ENCODE measurements around the gene STPG2. TPM values are rescaled to one million over a fixed set of nuclear protein-coding genes. Genes with fewer than 3 reads are reported as not detected.
"Not testable (repeated sequence)": the region's sequence is repeated elsewhere in the genome, so short reads cannot be mapped to it uniquely, and the experiment has no call there.

STPG2 gene
- total RNA-seq, 4 donors from 2014 or later: 0.31 TPM; not detected in 3

DNA sequence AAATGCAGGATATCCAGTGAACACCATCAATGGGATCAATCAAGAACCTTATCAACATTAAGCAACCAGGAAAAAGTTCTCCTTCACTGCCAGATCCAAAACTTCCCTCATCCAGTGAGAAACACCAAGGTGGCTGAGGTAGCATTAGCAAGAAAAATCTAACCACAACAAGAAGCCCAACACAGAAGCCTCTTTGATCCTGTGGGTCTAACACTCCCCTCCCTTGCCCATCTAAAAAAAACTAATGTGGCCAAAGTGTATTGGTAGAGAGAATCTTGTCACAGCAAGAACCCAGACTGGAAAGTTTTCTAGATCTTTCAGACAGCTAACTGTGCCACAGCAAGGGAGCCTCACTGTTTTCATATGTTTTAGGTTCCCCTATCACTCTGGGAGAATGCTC is 558.0 kb downstream of the STPG2 start:
- Histone ChIP-seq H3K36me3 (no peaks in the 10 kb centered on the region), H3K27ac (no peak overlapping the region), H3K4me3 (no peak overlapping the region), H3K9me3 (no peaks in the 10 kb centered on the region), H3K27me3 (no peaks in the 10 kb centered on the region), H3K4me1 (no peaks in the 10 kb centered on the region)
- DNase-seq: no peak
- TF ChIP-seq, protein P1, sequence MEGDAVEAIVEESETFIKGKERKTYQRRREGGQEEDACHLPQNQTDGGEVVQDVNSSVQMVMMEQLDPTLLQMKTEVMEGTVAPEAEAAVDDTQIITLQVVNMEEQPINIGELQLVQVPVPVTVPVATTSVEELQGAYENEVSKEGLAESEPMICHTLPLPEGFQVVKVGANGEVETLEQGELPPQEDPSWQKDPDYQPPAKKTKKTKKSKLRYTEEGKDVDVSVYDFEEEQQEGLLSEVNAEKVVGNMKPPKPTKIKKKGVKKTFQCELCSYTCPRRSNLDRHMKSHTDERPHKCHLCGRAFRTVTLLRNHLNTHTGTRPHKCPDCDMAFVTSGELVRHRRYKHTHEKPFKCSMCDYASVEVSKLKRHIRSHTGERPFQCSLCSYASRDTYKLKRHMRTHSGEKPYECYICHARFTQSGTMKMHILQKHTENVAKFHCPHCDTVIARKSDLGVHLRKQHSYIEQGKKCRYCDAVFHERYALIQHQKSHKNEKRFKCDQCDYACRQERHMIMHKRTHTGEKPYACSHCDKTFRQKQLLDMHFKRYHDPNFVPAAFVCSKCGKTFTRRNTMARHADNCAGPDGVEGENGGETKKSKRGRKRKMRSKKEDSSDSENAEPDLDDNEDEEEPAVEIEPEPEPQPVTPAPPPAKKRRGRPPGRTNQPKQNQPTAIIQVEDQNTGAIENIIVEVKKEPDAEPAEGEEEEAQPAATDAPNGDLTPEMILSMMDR (IDR thresholded peaks at IDR 0.05): no peak
- no peak for TF ChIP-seq POLR2A (IDR thresholded peaks at IDR 0.05)
- intact Hi-C loops (cut with DNase I): no loop called here

GRCh38 chr4:97582890-97583289 is 560.4 kb downstream of the STPG2 start:
- intact Hi-C loops (cut with DNase I): no loop called here
- DNase-seq: no peak
- H3K4me3 ChIP-seq: no peak overlapping the region
- TF ChIP-seq, protein P1 (IDR thresholded peaks at IDR 0.05): no peak
- TF ChIP-seq POLR2A (IDR thresholded peaks at IDR 0.05): no peak
- H3K4me1 ChIP-seq: no peaks in the 10 kb centered on the region
- H3K27me3 ChIP-seq: no peaks in the 10 kb centered on the region
- no peaks in the 10 kb centered on the region for H3K36me3 ChIP-seq
- H3K9me3 ChIP-seq: no peaks in the 10 kb centered on the region
- 52 to 55% methylated on average over 1 of the region's 1 CpG for WGBS, 2 donors
- no peak overlapping the region for H3K27ac ChIP-seq

GRCh38 chr4:97577004-97577403 is 566.3 kb downstream of the STPG2 start:
- WGBS, 2 donors: 31 to 35% methylated on average over 2 of the region's 2 CpGs
- no peak overlapping the region for H3K4me3 ChIP-seq
- no peaks in the 10 kb centered on the region for H3K27me3 ChIP-seq
- H3K9me3 ChIP-seq: no peaks in the 10 kb centered on the region
- TF ChIP-seq, protein P1 (IDR thresholded peaks at IDR 0.05): no peak
- TF ChIP-seq POLR2A (IDR thresholded peaks at IDR 0.05): no peak
- H3K4me1 ChIP-seq: no peaks in the 10 kb centered on the region
- H3K27ac ChIP-seq: no peak overlapping the region
- no peaks in the 10 kb centered on the region for H3K36me3 ChIP-seq
- intact Hi-C loops (cut with DNase I): no loop called here
- no peak for DNase-seq

GRCh38 chr4:97560009-97560408 is 583.3 kb downstream of the STPG2 start:
- TF ChIP-seq, protein P1 (IDR thresholded peaks at IDR 0.05): no peak
- no peak for TF ChIP-seq POLR2A (IDR thresholded peaks at IDR 0.05)
- H3K9me3 ChIP-seq: no peaks in the 10 kb centered on the region
- intact Hi-C loops (cut with DNase I): no loop called here
- no peaks in the 10 kb centered on the region for H3K4me1 ChIP-seq
- 82 to 88% methylated on average over 2 of the region's 2 CpGs for WGBS, 2 donors
- H3K4me3 ChIP-seq: no peak overlapping the region
- H3K27ac ChIP-seq: no peak overlapping the region
- H3K36me3 ChIP-seq: no peaks in the 10 kb centered on the region
- H3K27me3 ChIP-seq: no peaks in the 10 kb centered on the region
- no peak for DNase-seq

GRCh38 chr4:97558204-97558778 is 585.0 kb downstream of the STPG2 start:
- Histone ChIP-seq H3K27me3 (no peaks in the 10 kb centered on the region), H3K36me3 (no peaks in the 10 kb centered on the region), H3K4me1 (no peaks in the 10 kb centered on the region), H3K4me3 (no peak overlapping the region), H3K9me3 (no peaks in the 10 kb centered on the region), H3K27ac (no peak overlapping the region)
- no peak for DNase-seq
- intact Hi-C loops (cut with DNase I): no loop called here
- TF ChIP-seq, protein P1 (IDR thresholded peaks at IDR 0.05): no peak
- TF ChIP-seq POLR2A (IDR thresholded peaks at IDR 0.05): no peak
- WGBS, 2 donors: 71 to 81% methylated on average over 3 to 4 of the region's 4 CpGs

- H3K9me3 ChIP-seq; H3K27me3 ChIP-seq; intact Hi-C loops (cut with DNase I); H3K36me3 ChIP-seq; H3K4me1 ChIP-seq; DNase-seq; H3K4me3 ChIP-seq; H3K27ac ChIP-seq: not testable (repeated sequence)
- WGBS, 2 donors: 74 to 77% methylated on average over 7 to 10 of the region's 10 CpGs
Observed at GRCh38 chr4:97550637-97551036, 592.6 kb downstream of the STPG2 start.
